Measurements from ENCODE around the gene KCTD2.
"Not testable (repeated sequence)": the region's sequence is repeated elsewhere in the genome, so short reads cannot be mapped to it uniquely, and the experiment has no call there.

Gene KCTD2

GRCh38 chr17:75019146-75019545 lies 27.9 kb upstream of the KCTD2 start:
- POLR2A ChIA-PET (ENCODE audit: low non-redundant PET) = interaction anchor here (0.7 kb wide), 1 partner anchor 28 kb away, joined by 3 read pairs; the partner anchor contains the start of gene KCTD2
- no peak for DNase-seq (ENCODE audit: low spot score)
- CTCF ChIA-PET = interaction anchor here (0.9 kb wide), 1 partner anchor 57 kb away, joined by 4 read pairs; no protein-coding TSS in a partner anchor
- 0 out of 2 replicates have a peak overlapping the region, but pooled peaks have one; percentile 9 for H3K27ac ChIP-seq
- TF ChIP-seq CTCF (conservative IDR thresholded peaks at IDR 0.05; ENCODE audit: low read depth) = no peak

GRCh38 chr17:75019710-75020109 lies 27.3 kb upstream of the KCTD2 start:
- no peak for TF ChIP-seq CTCF (conservative IDR thresholded peaks at IDR 0.05; ENCODE audit: low read depth)
- POLR2A ChIA-PET (ENCODE audit: low non-redundant PET) = interaction anchor here (0.7 kb wide), 1 partner anchor 28 kb away, joined by 3 read pairs; the partner anchor contains the start of gene KCTD2
- DNase-seq (ENCODE audit: low spot score) = no peak
- CTCF ChIA-PET = interaction anchor here (0.7 kb wide), 1 partner anchor 30 kb away, joined by 3 read pairs; no protein-coding TSS in a partner anchor
- no peak overlapping the region for H3K27ac ChIP-seq

GRCh38 chr17:75020331-75021110 lies 26.5 kb upstream of the KCTD2 start:
- DNase-seq (ENCODE audit: low spot score) = no peak
- ChIA-PET CTCF (no interaction called here), POLR2A (ENCODE audit: low non-redundant PET) (no interaction called here)
- peak overlapping the region; percentile 7; the same call in 1 of the 2 replicates for H3K27ac ChIP-seq
- no peak for TF ChIP-seq CTCF (conservative IDR thresholded peaks at IDR 0.05; ENCODE audit: low read depth)

- no peak for TF ChIP-seq CTCF (conservative IDR thresholded peaks at IDR 0.05; ENCODE audit: low read depth)
- no peak overlapping the region for H3K27ac ChIP-seq
- no peak for DNase-seq (ENCODE audit: low spot score)
- ChIA-PET POLR2A (ENCODE audit: low non-redundant PET) (no interaction called here), CTCF (interaction anchor here (0.6 to 0.9 kb wide), 2 partner anchors 164 to 728 kb away, joined by 3 to 4 read pairs; no protein-coding TSS in a partner anchor)
Observed at GRCh38 chr17:75024686-75025397, 22.2 kb upstream of the KCTD2 start.

- H3K27ac ChIP-seq; POLR2A ChIA-PET (ENCODE audit: low non-redundant PET); DNase-seq (ENCODE audit: low spot score): not testable (repeated sequence)
- CTCF ChIA-PET = interaction anchor here (0.9 kb wide), 1 partner anchor 163 kb away, joined by 4 read pairs; no protein-coding TSS in a partner anchor
Observed at GRCh38 chr17:75025398-75025734, 21.7 kb upstream of the KCTD2 start.

- H3K27ac ChIP-seq; CTCF ChIA-PET; DNase-seq (ENCODE audit: low spot score): not testable (repeated sequence)
- POLR2A ChIA-PET (ENCODE audit: low non-redundant PET) = interaction anchor here (0.6 kb wide), 1 partner anchor 199 kb away, joined by 6 read pairs; no protein-coding TSS in a partner anchor
Observed at GRCh38 chr17:75026650-75027049, 20.4 kb upstream of the KCTD2 start.

- no peak for DNase-seq (ENCODE audit: low spot score)
- POLR2A ChIA-PET (ENCODE audit: low non-redundant PET) = no interaction called here
- no peak overlapping the region for H3K27ac ChIP-seq
- no peak for TF ChIP-seq CTCF (conservative IDR thresholded peaks at IDR 0.05; ENCODE audit: low read depth)
- CTCF ChIA-PET = no interaction called here
Observed at GRCh38 chr17:75030161-75030560, 16.9 kb upstream of the KCTD2 start.

All from RWPE1 (cell line).